Measurements from ENCODE around the gene TRIB2.

Gene TRIB2

GRCh38 chr2:12741380-12741779 is 24.6 kb downstream of the TRIB2 start:
- no peak for DNase-seq (ENCODE audit: low read depth in 2 of 2)

- DNase-seq (ENCODE audit: low read depth in 2 of 2): no peak
These were observed 26.2 kb downstream of the TRIB2 start for GRCh38 chr2:12742891-12743290.

GRCh38 chr2:12750166-12750905 is 33.6 kb downstream of the TRIB2 start:
- DNase-seq (ENCODE audit: low read depth in 2 of 2): no peak

GRCh38 chr2:12754643-12755042 is 37.9 kb downstream of the TRIB2 start:
- DNase-seq (ENCODE audit: low read depth in 2 of 2): no peak

GRCh38 chr2:12755384-12755783 is 38.6 kb downstream of the TRIB2 start:
- no peak for DNase-seq (ENCODE audit: low read depth in 2 of 2)

GRCh38 chr2:12759248-12759647 is 42.5 kb downstream of the TRIB2 start:
- no peak for DNase-seq (ENCODE audit: low read depth in 2 of 2)

- DNase-seq (ENCODE audit: low read depth in 2 of 2): no peak
These were observed 44.4 kb downstream of the TRIB2 start for GRCh38 chr2:12761104-12761503.

- no peak for DNase-seq (ENCODE audit: low read depth in 2 of 2)
These were observed 45.6 kb downstream of the TRIB2 start for GRCh38 chr2:12762337-12762736.

- no peak for DNase-seq (ENCODE audit: low read depth in 2 of 2)
These were observed 46.2 kb downstream of the TRIB2 start for GRCh38 chr2:12762976-12763375.

- no peak for DNase-seq (ENCODE audit: low read depth in 2 of 2)
These were observed 46.8 kb downstream of the TRIB2 start for GRCh38 chr2:12763486-12763885.

- DNase-seq (ENCODE audit: low read depth in 2 of 2): no peak
These were observed 47.5 kb downstream of the TRIB2 start for GRCh38 chr2:12764075-12764730.

GRCh38 chr2:12764849-12765605 is 48.3 kb downstream of the TRIB2 start:
- no peak for DNase-seq (ENCODE audit: low read depth in 2 of 2)

- no peak for DNase-seq (ENCODE audit: low read depth in 2 of 2)
These were observed 49.7 kb downstream of the TRIB2 start for GRCh38 chr2:12766421-12766879.

GRCh38 chr2:12767541-12767940 is 50.8 kb downstream of the TRIB2 start:
- DNase-seq (ENCODE audit: low read depth in 2 of 2): no peak

- no peak for DNase-seq (ENCODE audit: low read depth in 2 of 2)
These were observed 51.4 kb downstream of the TRIB2 start for GRCh38 chr2:12767996-12768624.

GRCh38 chr2:12769492-12770105 is 52.9 kb downstream of the TRIB2 start:
- no peak for DNase-seq (ENCODE audit: low read depth in 2 of 2)

- no peak for DNase-seq (ENCODE audit: low read depth in 2 of 2)
These were observed 53.7 kb downstream of the TRIB2 start for GRCh38 chr2:12770300-12770968.

GRCh38 chr2:12771154-12771553 is 54.4 kb downstream of the TRIB2 start:
- DNase-seq (ENCODE audit: low read depth in 2 of 2): no peak

GRCh38 chr2:12773586-12774394 is 57.1 kb downstream of the TRIB2 start:
- DNase-seq (ENCODE audit: low read depth in 2 of 2): no peak

- DNase-seq (ENCODE audit: low read depth in 2 of 2): no peak
These were observed 57.6 kb downstream of the TRIB2 start for GRCh38 chr2:12774395-12774727.

All from stimulated activated CD4-positive, alpha-beta T cell treated with anti-CD3 and anti-CD28 coated beads, Interleukin-1b, Interleukin-23, amount 100 ng/mL, for 4 hours (primary cell).